Measurements from ENCODE around the gene MSX2. TPM values are rescaled to one million over a fixed set of nuclear protein-coding genes. Genes with fewer than 3 reads are reported as not detected.

Gene MSX2
- total and polyA plus RNA-seq, 2 of the 4 experiments (the other 2 are of a cell fraction) = 2.2 to 3.7 TPM

DNA sequence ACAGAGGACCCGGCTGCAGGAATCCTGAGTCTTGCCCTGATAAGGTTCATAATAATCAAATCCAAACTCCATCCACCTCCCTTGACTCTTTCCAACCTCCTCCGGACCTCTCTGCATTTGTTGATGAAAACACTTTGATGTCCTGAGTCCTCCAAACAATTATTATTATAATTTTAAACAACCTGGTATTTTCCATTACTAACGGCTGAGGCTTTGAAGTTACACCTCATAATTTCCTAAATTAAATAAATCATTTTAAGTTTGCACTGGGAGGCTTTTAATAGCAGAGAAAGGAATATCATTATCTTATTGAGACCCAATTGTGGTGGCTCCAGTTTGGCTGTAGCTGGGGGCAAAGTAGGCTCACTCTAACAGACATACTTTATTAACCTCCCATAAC, 9.5 kb downstream of the MSX2 start:
- no peak for DNase-seq
- no peak overlapping the region for H3K27ac ChIP-seq (ENCODE audit: insufficient read depth, low read length)
- TF ChIP-seq MAZ (IDR thresholded peaks at IDR 0.05; ENCODE audit: borderline replicate concordance, low read depth, low read length) = no peak
- TF ChIP-seq MAFK (IDR thresholded peaks at IDR 0.05; ENCODE audit: low read depth, low read length) = no peak
- no peak for TF ChIP-seq NFE2L2 (IDR thresholded peaks at IDR 0.05; ENCODE audit: low read depth, low read length)
- TF ChIP-seq BHLHE40 (IDR thresholded peaks at IDR 0.05; ENCODE audit: low read depth, low read length) = no peak
- no peak for TF ChIP-seq RCOR1 (IDR thresholded peaks at IDR 0.05; ENCODE audit: insufficient replicate concordance, low read length)
- TF ChIP-seq, protein P1, sequence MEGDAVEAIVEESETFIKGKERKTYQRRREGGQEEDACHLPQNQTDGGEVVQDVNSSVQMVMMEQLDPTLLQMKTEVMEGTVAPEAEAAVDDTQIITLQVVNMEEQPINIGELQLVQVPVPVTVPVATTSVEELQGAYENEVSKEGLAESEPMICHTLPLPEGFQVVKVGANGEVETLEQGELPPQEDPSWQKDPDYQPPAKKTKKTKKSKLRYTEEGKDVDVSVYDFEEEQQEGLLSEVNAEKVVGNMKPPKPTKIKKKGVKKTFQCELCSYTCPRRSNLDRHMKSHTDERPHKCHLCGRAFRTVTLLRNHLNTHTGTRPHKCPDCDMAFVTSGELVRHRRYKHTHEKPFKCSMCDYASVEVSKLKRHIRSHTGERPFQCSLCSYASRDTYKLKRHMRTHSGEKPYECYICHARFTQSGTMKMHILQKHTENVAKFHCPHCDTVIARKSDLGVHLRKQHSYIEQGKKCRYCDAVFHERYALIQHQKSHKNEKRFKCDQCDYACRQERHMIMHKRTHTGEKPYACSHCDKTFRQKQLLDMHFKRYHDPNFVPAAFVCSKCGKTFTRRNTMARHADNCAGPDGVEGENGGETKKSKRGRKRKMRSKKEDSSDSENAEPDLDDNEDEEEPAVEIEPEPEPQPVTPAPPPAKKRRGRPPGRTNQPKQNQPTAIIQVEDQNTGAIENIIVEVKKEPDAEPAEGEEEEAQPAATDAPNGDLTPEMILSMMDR (conservative IDR thresholded peaks at IDR 0.05; ENCODE audit: low read depth, low read length) = no peak
- TF ChIP-seq RAD21 (IDR thresholded peaks at IDR 0.05; ENCODE audit: low read length) = no peak
- TF ChIP-seq FOS (IDR thresholded peaks at IDR 0.05; ENCODE audit: low read depth, low read length) = no peak
- TF ChIP-seq, protein P2, sequence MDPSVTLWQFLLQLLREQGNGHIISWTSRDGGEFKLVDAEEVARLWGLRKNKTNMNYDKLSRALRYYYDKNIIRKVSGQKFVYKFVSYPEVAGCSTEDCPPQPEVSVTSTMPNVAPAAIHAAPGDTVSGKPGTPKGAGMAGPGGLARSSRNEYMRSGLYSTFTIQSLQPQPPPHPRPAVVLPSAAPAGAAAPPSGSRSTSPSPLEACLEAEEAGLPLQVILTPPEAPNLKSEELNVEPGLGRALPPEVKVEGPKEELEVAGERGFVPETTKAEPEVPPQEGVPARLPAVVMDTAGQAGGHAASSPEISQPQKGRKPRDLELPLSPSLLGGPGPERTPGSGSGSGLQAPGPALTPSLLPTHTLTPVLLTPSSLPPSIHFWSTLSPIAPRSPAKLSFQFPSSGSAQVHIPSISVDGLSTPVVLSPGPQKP (IDR thresholded peaks at IDR 0.05; ENCODE audit: borderline replicate concordance, low read depth, low read length) = no peak
- TF ChIP-seq, protein P3, sequence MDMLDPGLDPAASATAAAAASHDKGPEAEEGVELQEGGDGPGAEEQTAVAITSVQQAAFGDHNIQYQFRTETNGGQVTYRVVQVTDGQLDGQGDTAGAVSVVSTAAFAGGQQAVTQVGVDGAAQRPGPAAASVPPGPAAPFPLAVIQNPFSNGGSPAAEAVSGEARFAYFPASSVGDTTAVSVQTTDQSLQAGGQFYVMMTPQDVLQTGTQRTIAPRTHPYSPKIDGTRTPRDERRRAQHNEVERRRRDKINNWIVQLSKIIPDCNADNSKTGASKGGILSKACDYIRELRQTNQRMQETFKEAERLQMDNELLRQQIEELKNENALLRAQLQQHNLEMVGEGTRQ (IDR thresholded peaks at IDR 0.05; ENCODE audit: low read depth, low read length) = no peak
- H2BK5ac ChIP-seq (ENCODE audit: low read depth, low read length, poor library complexity, severe bottlenecking) = no peak overlapping the region
- ChIA-PET CTCF (no interaction called here), POLR2A (ENCODE audit: unreplicated experiment) (no interaction called here)
- peaks cover 27% of the 10 kb centered on the region for H3K27me3 ChIP-seq (ENCODE audit: control insufficient read depth, insufficient read depth, low read length)
- H3K4me3 ChIP-seq (ENCODE audit: insufficient read depth, low read depth, low read length) = no peak overlapping the region
- in situ Hi-C loops (cut with MboI; ENCODE audit: low sequenced_read_pairs) (loop anchor here (25.0 kb wide), 1 partner anchor 322 kb away; no protein-coding TSS in a partner anchor), intact Hi-C loops (cut with micrococcal nuclease) (no loop called here), dilution Hi-C loops (cut with HindIII; ENCODE audit: low sequenced_read_pairs, unreplicated experiment) (no loop called here)
- no TSS peak for BruUV-seq (replicated peaks)
- H2BK120ac ChIP-seq (ENCODE audit: low read depth, low read length) = no peak overlapping the region
- no peak for ATAC-seq (ENCODE audit: low read depth)
- H3K23ac ChIP-seq (ENCODE audit: low read depth, low read length) = no peak overlapping the region
- no peak overlapping the region for H2AFZ ChIP-seq (replicated peaks; ENCODE audit: low read length, poor library complexity)
- no peak overlapping the region for H4K91ac ChIP-seq (ENCODE audit: insufficient read depth, low read depth, low read length)
- H4K5ac ChIP-seq (ENCODE audit: low read depth, low read length) = no peak overlapping the region
- H2BK15ac ChIP-seq (ENCODE audit: low read depth, low read length) = no peak overlapping the region
- no peak overlapping the region for H3K9ac ChIP-seq (ENCODE audit: low read depth, low read length)
- H3K56ac ChIP-seq (ENCODE audit: extremely low read depth, insufficient read depth, low read length) = no peak overlapping the region
- no peak overlapping the region for H2AK5ac ChIP-seq (ENCODE audit: low read depth, low read length)
- H3K79me1 ChIP-seq (ENCODE audit: low read depth in 1 of 2, low read length in 2 of 2) = no peaks in the 10 kb centered on the region
- H3K4me2 ChIP-seq (ENCODE audit: low read depth, low read length) = no peak overlapping the region
- H3K9me1 ChIP-seq (ENCODE audit: insufficient read depth, low read length) = no peaks in the 10 kb centered on the region; the same call in 1 of the 2 replicates
- no peak overlapping the region for H4K8ac ChIP-seq (ENCODE audit: low read depth in 2 of 2, low read length in 2 of 2)
- H3K14ac ChIP-seq (replicated peaks; ENCODE audit: low read depth, low read length) = no peak overlapping the region
- H3K18ac ChIP-seq (ENCODE audit: low read depth, low read length) = no peak overlapping the region
- peaks cover 15% of the 10 kb centered on the region; the same call in 1 of the 2 replicates for H3K36me3 ChIP-seq (ENCODE audit: control insufficient read depth, insufficient read depth, low read length)
- no peak overlapping the region for H2BK20ac ChIP-seq (ENCODE audit: low read depth, low read length)
- H3K4me1 ChIP-seq (ENCODE audit: control insufficient read depth, insufficient read depth, low read length) = peaks cover 6% of the 10 kb centered on the region
- H3K4ac ChIP-seq (ENCODE audit: low read depth, low read length) = no peak overlapping the region
- whole genome bisulfite sequencing, 2 experiments (ENCODE audit: extremely low coverage in 2 of 2, insufficient read length in 1 of 2) = no CpG with 5 or more reads among the region's 3 CpGs
- no peak overlapping the region for H2AK9ac ChIP-seq (replicated peaks; ENCODE audit: low read depth, low read length, poor library complexity)
- peaks cover 9% of the 10 kb centered on the region; the same call in 1 of the 2 replicates for H3K9me3 ChIP-seq (ENCODE audit: control insufficient read depth, insufficient read depth, low read length)
- no peaks in the 10 kb centered on the region for H4K20me1 ChIP-seq (ENCODE audit: insufficient read depth, low read length)
